T-helper 22 cell (primary cell): ENCODE measurements around the gene TTLL12.

Source experiments
- DNase-seq: peaks from one replicate; pipeline ENCODE4 v3.0.0-alpha.2; 2020; ENCODE audit warnings: low read depth

Gene TTLL12

GRCh38 chr22:43213962-43214361 lies 27.0 kb upstream of the TTLL12 start:
- DNase-seq = no peak

- DNase-seq = no peak
Measured at GRCh38 chr22:43213051-43213450, 26.1 kb upstream of the TTLL12 start.

- DNase-seq = no peak
Measured at GRCh38 chr22:43212434-43212952, 25.6 kb upstream of the TTLL12 start.

- no peak for DNase-seq
Measured at GRCh38 chr22:43211941-43212433, 25.1 kb upstream of the TTLL12 start.

- no peak for DNase-seq
Measured at GRCh38 chr22:43210631-43211515, 23.9 kb upstream of the TTLL12 start.

GRCh38 chr22:43209971-43210370 lies 23.0 kb upstream of the TTLL12 start:
- DNase-seq = no peak

GRCh38 chr22:43209523-43209890 lies 22.6 kb upstream of the TTLL12 start:
- DNase-seq = no peak

GRCh38 chr22:43208703-43209522 lies 22.0 kb upstream of the TTLL12 start:
- no peak for DNase-seq

GRCh38 chr22:43207849-43208702 lies 21.1 kb upstream of the TTLL12 start:
- no peak for DNase-seq

- no peak for DNase-seq
Measured at GRCh38 chr22:43207386-43207785, 20.5 kb upstream of the TTLL12 start.

- no peak for DNase-seq
Measured at GRCh38 chr22:43206509-43207161, 19.7 kb upstream of the TTLL12 start.

- no peak for DNase-seq
Measured at GRCh38 chr22:43205748-43206508, 19.0 kb upstream of the TTLL12 start.

- DNase-seq = no peak
Measured at GRCh38 chr22:43205261-43205691, 18.3 kb upstream of the TTLL12 start.

- no peak for DNase-seq
Measured at GRCh38 chr22:43203471-43203981, 16.6 kb upstream of the TTLL12 start.

- DNase-seq = no peak
Measured at GRCh38 chr22:43202756-43203410, 15.9 kb upstream of the TTLL12 start.

- no peak for DNase-seq
Measured at GRCh38 chr22:43202326-43202725, 15.4 kb upstream of the TTLL12 start.

GRCh38 chr22:43201486-43202219 lies 14.7 kb upstream of the TTLL12 start:
- no peak for DNase-seq

- DNase-seq = no peak
Measured at GRCh38 chr22:43200555-43200954, 13.6 kb upstream of the TTLL12 start.

- DNase-seq = no peak
Measured at GRCh38 chr22:43200031-43200430, 13.1 kb upstream of the TTLL12 start.
